Muscle of back (tissue), 13 donors: ENCODE results near the gene OLFM4. TPM values are rescaled to one million over a fixed set of nuclear protein-coding genes. Genes with fewer than 3 reads are reported as not detected.
A peak's percentile ranks its signal among the peaks of the same experiment; 100 is the strongest.

ENCODE experiments used
- DNase-seq, 3 donors: peaks; one replicate each; pipeline versions ENCODE4 v3.0.0 to v3.0.0-alpha.2; 2013
- long read RNA-seq, 9 donors: transcript quantifications; one replicate each; lab custom pipeline, GENCODE V29; 2026
- polyA plus RNA-seq, 10 donors: library from polyadenylated mRNA; unstranded; fragments of 120-200 nt; gene quantifications; one replicate each; pipeline ENCODE4 v1.2.1, GENCODE V29; 2013; ENCODE audit not compliant: insufficient read length in 10 of 10

The OLFM4 gene, protein sequence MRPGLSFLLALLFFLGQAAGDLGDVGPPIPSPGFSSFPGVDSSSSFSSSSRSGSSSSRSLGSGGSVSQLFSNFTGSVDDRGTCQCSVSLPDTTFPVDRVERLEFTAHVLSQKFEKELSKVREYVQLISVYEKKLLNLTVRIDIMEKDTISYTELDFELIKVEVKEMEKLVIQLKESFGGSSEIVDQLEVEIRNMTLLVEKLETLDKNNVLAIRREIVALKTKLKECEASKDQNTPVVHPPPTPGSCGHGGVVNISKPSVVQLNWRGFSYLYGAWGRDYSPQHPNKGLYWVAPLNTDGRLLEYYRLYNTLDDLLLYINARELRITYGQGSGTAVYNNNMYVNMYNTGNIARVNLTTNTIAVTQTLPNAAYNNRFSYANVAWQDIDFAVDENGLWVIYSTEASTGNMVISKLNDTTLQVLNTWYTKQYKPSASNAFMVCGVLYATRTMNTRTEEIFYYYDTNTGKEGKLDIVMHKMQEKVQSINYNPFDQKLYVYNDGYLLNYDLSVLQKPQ
- polyA plus RNA-seq: 1 to 10 TPM in 2 of 10 donors, under 1 TPM in 8; 0.62 to 1.4 (median 0.84) TPM
- long read RNA-seq, donor 1: 0 reads
- long read RNA-seq, donor 2: 0 reads
- long read RNA-seq, donor 3: 0 reads
- long read RNA-seq, donor 4: 0 reads
- long read RNA-seq, donor 5: 0 reads
- long read RNA-seq, donor 6: 0 reads
- long read RNA-seq, donor 7: 0 reads
- long read RNA-seq, donor 8: 0 reads
- long read RNA-seq, donor 9: 0 reads

- DNase-seq: no peak
Measured at GRCh38 chr13:53028637-53029203, at the start of gene OLFM4. OLFM4 (plus strand) TSS chr13:53028813; CDS start chr13:53028837, 24 bp downstream.

DNA sequence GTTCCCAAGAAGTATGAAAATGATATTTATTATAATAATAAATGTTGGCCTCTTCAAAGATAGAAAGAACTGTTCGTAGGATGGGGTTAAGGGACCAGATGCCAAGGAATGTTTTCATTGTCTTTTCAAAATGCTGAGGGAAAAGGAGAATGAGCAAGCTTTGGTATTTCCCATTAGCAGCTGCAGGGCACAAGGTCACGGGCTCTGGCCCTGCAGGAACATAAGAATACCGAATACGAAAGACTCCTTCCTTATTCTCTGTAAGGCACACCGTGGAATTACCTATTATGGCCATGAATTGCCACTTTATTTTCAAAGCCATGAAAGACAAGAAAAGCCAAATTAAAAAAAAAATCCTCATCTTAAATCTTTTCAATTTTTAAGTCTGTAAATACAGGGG lies 49.6 kb upstream of the OLFM4 start:
- DNase-seq: no peak

GRCh38 chr13:52980695-52981094 lies 47.9 kb upstream of the OLFM4 start:
- DNase-seq: no peak

DNA sequence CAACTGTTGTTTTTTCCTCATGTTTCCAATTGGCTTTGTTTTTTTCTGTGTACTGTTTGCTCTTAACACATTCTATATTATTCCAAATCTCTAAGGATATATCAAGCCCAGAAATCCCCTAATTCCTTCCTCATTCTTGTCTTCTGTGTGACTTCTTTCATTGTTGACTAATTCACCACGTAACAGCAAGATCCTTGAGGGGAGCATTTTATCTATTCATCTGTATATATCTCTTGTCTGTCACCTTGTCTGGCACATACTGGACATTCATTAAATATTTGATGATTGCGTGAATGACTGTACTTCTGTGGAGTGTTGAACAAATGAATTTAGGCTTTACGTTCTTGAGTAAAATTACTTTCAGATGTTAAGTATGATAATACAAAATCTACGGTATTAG lies 44.8 kb upstream of the OLFM4 start:
- no peak for DNase-seq

DNA sequence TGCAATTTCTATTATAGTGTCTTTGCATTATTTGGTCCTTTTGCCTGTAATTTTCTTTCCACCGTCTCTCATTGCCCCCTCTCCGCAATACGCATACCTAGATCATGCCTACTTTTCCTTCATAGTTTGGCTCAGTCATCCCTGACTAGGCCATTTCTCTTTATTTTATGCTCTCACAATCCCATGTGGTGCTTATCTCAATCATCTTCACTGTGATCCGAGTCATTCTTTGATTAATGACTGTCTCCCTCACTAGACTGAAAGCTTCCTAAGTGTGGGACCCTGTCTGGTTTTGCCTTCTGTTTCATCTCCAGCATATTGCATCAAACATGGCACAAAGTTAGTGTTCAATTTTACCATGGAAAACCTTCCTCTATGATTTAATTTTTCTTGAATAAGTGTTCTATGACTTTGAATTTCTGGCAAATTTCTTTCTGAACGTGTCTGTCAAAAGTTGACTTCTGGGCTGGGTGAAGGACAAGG lies 43.7 kb upstream of the OLFM4 start:
- DNase-seq: no peak

- no peak for DNase-seq
Measured at GRCh38 chr13:52991344-52992020, 37.1 kb upstream of the OLFM4 start.

DNA sequence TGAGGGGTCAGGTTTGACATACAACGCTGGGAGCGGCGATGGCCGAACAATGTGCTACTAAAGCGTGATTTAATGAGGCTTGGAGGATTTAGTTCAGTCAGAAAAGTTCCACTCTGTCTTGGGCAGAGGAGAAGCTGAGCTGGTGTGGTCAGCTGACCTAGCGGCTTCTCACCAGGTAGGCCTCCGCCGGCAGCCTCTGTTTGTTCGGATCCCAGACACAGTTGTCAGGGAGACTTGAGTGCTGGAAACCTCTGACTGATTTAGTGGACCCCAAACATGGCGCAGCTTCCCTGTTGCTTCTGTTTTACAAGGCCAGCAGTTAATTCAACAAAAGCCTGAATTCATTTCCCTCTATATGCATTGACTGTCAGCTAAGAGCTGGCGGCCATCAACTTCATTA lies 36.5 kb upstream of the OLFM4 start:
- no peak for DNase-seq

- DNase-seq: no peak
Measured at GRCh38 chr13:52994051-52994450, 34.6 kb upstream of the OLFM4 start.

GRCh38 chr13:52994865-52995264 lies 33.7 kb upstream of the OLFM4 start:
- DNase-seq: no peak

DNA sequence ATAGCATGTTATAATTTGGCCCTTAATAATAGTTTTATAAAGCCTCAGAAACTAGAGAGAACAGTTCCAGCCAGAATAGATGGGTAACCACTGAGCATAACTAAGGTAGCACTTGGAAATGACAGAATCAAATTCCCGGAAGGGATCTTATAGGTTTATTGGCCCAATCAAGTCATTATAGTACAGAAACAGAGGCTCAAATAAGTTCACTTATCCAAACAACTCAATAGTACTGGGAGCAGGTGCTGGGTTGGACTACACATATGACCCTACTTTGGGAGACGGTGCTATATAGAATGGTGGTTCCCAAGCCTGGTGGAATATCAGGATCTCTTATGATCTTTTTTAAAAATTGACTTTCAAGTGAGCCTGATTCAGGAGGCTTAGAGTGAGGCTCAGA lies 32.7 kb upstream of the OLFM4 start:
- DNase-seq: no peak

- no peak for DNase-seq
Measured at GRCh38 chr13:52997951-52998876, 30.4 kb upstream of the OLFM4 start.

DNA sequence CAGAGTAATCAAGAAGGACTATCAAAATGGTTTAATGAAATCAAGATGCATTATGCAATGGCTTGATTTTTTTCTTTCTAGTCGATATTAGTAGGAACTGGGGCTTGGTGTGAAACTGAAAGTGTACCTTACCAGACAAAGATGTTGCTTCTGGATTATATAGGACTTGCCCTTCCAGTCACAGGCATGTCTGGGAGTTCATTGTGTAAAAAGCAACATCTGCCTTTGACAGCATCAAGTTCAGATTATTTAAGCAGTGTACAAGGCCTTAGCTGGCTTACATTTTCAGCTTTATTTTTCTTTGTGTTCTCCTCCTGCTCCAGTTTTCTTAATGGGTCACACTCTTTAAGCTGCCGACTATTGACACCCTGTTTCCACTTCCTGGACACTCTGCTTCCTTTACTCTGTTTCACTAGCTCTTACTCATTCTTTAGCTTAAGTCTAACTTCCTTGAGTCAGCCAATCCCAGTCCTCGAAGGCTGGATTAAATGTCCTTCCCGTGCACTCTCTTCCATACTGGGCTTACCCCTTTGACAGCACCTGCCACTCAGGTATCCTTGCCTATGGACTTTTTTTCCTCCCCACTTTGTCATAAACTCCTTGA lies 29.4 kb upstream of the OLFM4 start:
- no peak for DNase-seq

- no peak for DNase-seq
Measured at GRCh38 chr13:53001444-53002225, 27.0 kb upstream of the OLFM4 start.

DNA sequence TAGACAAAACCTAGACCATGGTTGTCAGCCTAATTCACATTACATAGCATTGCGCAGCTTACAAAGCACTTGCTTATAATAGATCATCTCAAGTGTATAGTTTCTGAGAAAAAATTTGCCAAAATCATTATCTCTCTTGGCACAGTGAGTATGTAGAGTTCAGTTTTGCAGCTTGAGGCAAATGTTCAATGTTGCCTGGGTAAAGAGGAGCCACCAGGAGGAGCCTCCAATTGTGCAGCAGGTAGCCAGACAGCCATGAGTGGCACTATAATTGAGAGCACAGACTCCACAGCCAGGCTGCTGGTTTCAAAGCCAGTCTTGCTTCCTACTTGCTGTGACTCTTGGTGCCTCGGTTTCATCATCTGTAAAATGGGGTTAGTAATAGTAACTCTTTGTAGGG lies 24.0 kb upstream of the OLFM4 start:
- peak in 1 of 3 donors; percentile 19 for DNase-seq

- DNase-seq: peak; percentile 36 to 66 (median 46)
Measured at GRCh38 chr13:53005626-53006025, 23.0 kb upstream of the OLFM4 start.

- DNase-seq: peak in 2 of 3 donors; percentile 10 to 35
Measured at GRCh38 chr13:53007872-53008271, 20.7 kb upstream of the OLFM4 start.

- DNase-seq: no peak
Measured at GRCh38 chr13:53010374-53011105, 18.1 kb upstream of the OLFM4 start.

- no peak for DNase-seq
Measured at GRCh38 chr13:53012707-53013106, 15.9 kb upstream of the OLFM4 start.

GRCh38 chr13:53013113-53013512 lies 15.5 kb upstream of the OLFM4 start:
- no peak for DNase-seq
